NCI-H82 treated with DMSO at 0.1 percent for 48 hours (cell line): Measurements from ENCODE around the gene IL33.
"Not testable (repeated sequence)": the region's sequence is repeated elsewhere in the genome, so short reads cannot be mapped to it uniquely, and the experiment has no call there.

Source experiments
- DNase-seq: peaks from one replicate; lab custom pipeline; 2025; ENCODE audit not compliant: unreplicated experiment; lab: John Stamatoyannopoulos, UW

Gene IL33

GRCh38 chr9:6215562-6215961, at the start of gene IL33:
TSS of gene IL33 (plus strand) at chr9:6215807. CDS start at chr9:6241695, 25,888 bp downstream.
- DNase-seq: no peak

DNA sequence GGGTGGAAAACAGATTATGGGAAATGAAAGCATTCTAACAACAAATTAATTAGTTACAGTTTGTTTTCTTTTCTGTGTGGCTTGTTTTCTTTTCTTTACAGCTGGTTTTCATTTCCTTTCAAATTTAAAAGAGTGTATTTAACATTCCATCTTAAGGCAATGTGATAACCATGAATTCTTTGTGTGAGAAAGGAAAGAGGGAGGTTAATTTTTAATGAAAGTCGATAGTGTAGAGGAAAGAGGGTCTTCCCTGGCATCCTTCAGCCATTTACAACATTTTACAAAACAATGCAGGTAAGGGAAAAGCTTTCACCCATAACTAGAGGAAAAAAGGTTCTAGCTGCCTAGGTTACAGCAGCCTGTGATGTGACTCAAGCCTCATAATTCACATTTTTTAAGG, 43.9 kb upstream of the IL33 start:
- DNase-seq: no peak

GRCh38 chr9:6173914-6174313, 41.7 kb upstream of the IL33 start:
- DNase-seq: no peak

GRCh38 chr9:6182549-6183226, 32.9 kb upstream of the IL33 start:
- not testable (repeated sequence) for DNase-seq

GRCh38 chr9:6183227-6183551, 32.4 kb upstream of the IL33 start:
- no peak for DNase-seq

DNA sequence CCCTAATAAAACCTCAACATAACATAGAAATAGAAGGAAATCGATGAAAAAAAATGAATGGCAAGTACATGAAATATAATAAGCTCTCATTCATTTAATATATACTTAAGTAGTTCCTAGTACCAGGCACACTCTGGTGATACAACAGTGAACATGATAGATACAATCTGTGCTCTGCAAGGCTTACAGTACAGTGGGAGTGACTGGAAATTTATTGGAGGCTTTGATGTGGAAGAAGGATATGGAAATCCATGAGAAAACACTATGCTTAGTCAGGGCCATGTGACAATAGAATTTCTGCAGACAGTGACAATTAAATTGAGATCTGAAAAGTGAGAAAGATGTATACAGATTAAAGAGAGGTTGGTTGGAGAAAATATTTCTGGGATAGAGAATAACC, 32.0 kb upstream of the IL33 start:
- no peak for DNase-seq

GRCh38 chr9:6184749-6185645, 30.6 kb upstream of the IL33 start:
- no peak for DNase-seq

DNA sequence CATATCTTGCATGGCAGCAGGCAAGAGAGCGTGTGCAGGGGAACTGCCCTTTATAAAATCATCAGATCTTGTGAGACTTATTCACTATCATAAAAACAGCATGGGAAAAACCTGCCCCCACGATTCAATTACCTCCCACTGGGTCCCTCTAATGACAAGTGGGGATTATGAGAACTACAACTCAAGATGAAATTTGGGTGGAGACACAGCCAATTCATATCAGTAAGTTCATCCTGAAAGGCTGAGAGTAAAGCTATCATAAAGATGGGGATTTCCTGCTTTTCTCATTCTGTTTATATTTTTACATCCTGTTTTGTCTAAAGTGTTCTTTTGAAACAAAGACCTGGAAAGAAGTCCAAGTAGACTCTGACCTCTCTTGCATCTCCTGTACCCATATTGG, 28.9 kb upstream of the IL33 start:
- DNase-seq: no peak

DNA sequence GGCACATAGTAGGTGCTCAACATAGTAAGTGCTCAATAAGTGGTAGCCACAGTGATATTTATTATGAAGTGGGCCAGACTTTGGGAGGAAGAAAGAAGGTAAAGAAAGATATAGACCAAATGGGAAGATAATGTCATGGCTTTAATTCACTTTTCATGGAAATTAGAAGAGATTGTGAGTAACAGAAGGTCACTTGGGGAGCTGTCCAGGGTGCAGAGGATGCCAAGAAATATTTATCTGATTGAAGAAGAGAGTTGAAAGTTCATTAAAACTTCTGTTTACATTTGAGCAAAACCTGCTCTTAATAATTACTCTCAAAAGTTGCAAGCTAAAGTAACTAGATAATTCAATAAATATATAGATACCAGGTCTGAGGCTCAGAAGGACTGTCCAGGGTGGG, 28.3 kb upstream of the IL33 start:
- no peak for DNase-seq

DNA sequence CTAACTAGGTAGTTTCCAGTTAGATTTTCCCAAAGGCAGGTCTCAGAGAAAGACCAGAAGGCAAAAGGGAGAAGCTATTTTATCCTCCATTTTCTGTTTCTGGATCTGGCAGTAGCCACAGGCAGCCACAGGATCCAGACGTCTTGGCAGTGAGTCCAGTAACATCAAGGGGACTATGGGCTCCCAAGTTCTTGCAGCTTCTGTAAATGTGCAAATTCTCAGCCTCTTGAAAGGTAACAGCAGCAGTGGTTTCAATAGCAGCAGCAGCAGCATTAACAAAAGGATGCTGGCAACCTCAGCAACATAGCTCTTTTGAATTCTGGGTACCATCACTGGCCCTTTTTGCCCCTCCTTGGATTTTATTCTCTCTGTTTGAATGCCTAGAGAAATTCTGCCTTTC, 27.1 kb upstream of the IL33 start:
- DNase-seq: no peak

- DNase-seq: no peak
Observed at GRCh38 chr9:6188906-6189305, 26.7 kb upstream of the IL33 start.

- no peak for DNase-seq
Observed at GRCh38 chr9:6194934-6195333, 20.7 kb upstream of the IL33 start.

DNA sequence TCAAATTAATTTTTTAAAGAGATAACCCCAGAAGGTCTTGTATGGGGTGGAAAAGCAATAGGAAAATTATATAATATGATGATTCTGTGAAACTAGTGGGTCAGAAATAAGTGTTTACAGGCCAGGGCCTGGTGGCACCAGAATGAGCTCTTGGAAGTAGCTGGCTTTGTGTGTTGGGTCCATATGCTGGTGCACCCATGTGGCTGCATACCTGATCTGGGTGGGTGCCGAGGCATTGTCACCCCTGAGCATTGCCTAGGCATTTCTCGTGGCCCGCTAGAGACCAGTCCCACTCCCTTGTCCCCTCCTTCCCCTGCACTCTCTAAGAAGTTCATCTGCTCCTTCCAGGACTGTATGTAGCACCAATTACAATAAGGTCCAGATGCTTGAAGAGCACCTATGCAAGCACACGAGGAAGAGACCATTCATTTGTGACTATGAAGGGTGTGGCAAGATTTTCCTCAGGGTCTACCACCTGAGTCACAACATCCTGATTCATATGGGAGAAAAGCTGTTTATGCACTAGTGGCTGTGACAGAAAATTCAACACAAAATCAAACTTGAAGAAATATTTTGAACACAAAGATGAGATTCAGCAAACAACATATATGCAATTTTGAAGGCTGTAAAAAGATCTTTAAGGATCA, 19.8 kb upstream of the IL33 start:
- no peak for DNase-seq

DNA sequence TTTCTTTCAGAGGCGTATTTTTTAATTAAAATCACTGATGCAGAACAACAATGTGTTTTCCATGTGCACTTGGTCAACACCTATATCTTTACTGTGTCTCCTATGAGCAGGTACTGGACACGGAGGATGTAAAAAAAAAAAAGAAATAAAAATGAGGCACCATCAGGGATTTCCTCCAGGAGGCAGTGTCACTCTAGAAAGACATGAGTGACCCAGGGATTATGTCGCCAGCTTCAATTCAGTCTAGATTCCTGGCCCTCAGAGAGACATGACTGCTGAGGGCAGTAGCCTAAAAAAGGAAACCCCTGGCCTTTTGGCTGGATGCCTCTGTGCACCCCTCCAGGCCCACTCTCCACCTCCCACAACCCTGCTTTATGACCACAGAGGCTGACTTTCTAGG, 18.3 kb upstream of the IL33 start:
- DNase-seq: no peak

- DNase-seq: no peak
Observed at GRCh38 chr9:6198251-6198650, 17.4 kb upstream of the IL33 start.

DNA sequence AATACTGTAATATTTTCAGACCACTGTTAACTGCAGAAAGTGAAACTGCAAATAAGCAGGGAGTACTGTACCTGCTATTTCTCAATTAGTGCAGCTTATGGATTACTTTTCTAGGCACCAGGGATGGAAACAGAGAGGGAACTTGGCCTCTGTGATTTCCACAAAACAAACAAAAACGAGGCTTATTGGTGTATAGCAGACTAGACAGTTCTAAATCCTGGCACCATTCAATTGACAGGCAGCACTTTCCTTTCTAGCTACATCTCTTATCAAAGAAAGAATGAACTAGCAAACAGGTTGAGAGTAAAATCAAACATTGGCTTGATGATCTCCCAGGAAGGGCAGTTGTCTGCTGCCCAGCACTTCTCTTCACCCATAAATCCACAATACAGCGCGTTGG, 16.0 kb upstream of the IL33 start:
- no peak for DNase-seq

DNA sequence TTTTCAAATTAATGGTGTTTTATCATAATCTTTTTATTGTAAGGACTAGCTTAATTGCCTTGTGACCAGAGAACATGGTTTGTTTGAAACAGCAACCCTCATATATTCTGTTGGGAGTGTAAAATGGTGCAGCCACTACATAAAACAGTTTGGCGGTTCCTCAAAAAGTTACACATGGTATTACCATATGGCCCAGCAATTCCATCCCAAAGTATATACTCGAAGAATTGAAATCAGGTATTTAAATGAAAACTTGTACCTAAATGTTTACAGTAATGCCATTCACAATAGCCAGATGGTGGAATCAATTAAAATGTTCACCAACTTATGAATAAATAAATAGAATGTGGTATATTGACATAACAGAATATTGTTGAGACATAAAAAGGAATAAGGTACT, 14.8 kb upstream of the IL33 start:
- DNase-seq: no peak

- DNase-seq: no peak
Observed at GRCh38 chr9:6209966-6210365, 5.6 kb upstream of the IL33 start.

DNA sequence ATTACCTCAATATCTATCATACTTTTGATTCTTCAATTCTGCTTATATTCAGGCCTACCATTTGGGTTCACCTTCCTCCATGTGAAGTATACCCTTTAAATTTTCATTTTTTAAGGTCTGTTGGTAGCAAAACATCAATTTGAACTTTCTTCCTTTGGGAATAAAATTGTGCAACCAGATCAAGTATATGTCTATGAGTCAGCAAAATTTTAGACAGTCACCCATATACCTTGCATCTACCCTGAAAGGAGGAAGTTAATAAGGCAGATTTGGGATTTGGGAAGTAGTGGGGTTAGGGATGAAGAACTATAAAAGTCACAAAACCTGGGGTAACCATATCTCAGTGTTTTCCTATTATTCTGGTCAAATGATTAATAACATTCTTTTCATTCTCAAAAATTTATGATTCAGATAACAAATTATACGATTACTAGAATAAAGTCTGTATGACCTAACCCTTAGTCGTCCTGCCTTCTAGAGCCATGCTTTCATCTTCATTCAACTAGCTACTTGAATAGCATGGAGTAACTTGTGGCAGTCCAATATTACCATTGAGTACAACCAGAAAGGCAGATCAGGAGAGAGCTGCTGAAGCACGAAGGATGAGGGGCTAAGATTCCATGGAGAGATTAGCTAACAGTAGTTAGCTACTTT, 2.8 kb upstream of the IL33 start:
- no peak for DNase-seq

GRCh38 chr9:6214434-6214833, 1.2 kb upstream of the IL33 start:
- DNase-seq: no peak

- peak; percentile 21 for DNase-seq
Observed at GRCh38 chr9:6214903-6215302, 704 bp upstream of the IL33 start.

DNA sequence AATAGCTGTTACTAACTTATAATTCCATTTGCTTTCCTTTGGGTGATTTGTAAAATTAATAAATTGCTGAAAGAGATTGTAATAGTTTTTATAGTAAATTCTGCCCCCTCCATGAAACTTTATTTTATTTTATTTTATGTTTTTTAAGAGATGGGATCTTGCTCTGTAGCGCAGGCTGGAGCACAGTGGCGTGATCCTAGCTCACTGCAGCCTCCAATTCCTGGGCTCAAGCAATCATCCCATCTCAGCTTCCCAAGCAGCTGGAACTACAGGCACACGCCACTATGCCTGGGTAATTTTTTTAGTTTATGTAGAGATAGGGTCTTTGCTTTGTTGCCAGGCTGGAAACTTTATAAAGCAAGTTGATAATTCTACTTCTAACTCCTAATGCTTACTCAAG, 395 bp downstream of the IL33 start:
- no peak for DNase-seq
